Stimulated activated CD4-positive, alpha-beta T cell treated with anti-CD3 and anti-CD28 coated beads, Interleukin-1b, Interleukin-23, amount 100 ng/mL, for 24 hours (primary cell): ENCODE data around the gene GSK3A.

ENCODE experiments used
- DNase-seq, 4 experiments: peaks; one replicate each; pipeline ENCODE4 v3.0.0-alpha.2; 2020; ENCODE audit warnings: low read depth in 4 of 4, low spot score in 1 of 4

Gene GSK3A

GRCh38 chr19:42249769-42250168 is 7.4 kb upstream of the GSK3A start:
- no peak for DNase-seq

GRCh38 chr19:42249149-42249750 is 6.8 kb upstream of the GSK3A start:
- DNase-seq, result no peak

GRCh38 chr19:42248270-42249148 is 6.1 kb upstream of the GSK3A start:
- no peak for DNase-seq

GRCh38 chr19:42247640-42248199 is 5.3 kb upstream of the GSK3A start:
- no peak for DNase-seq

DNA sequence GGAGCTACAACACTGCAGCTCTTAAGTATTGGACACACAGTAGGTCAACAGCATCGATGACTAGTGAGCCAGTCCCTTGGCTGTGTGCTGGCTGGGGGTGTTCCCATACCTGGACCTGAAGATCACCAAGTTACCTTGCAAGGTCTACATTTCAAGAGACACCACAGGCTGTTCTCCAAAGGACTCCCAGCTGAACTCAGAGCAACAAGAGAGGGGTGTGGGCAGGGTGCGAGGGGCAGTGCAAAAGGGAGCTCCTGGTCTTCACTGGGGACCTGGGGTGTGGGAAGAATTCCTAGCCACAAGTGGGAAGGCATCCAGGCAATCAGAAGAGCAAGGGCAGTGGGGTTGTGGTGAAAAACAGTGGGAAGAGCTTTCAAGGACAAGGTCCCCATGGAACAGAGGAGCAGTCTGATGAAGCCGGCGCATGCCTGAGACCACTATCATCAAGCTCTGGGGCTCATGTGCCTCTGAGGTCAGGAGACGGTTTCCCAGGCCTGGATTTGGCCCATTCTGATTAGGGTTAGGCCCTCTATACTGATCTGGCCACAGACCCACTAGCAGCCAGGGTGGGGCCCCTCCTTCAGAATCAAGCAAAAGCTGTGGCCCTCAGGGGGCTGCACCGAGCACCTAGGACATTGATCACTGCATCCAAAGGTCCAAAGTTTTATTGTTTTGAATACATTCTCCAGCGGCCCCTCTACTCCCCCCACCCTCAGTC is 4.7 kb upstream of the GSK3A start:
- no peak for DNase-seq

- no peak for DNase-seq
Observed at GRCh38 chr19:42246143-42246921, 3.9 kb upstream of the GSK3A start.

DNA sequence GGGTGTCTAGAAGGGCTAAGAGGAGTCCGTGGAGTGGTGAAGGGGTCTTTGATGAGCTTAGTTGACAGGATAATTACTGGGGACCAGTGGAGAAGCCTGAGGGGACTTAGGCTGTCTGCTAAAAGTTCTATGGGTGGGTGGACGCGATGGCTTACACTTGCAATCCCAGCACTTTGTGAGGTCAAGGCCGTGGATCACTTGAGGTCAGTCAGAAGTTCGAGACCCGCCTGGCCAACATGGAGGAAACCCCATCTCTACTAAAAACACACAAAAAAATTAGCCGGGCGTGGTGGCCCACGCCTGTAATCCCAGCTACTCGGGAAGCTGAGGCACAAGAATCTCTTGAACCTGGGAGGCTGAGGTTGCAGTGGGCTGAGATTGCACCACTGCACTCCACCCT is 2.8 kb upstream of the GSK3A start:
- no peak for DNase-seq

DNA sequence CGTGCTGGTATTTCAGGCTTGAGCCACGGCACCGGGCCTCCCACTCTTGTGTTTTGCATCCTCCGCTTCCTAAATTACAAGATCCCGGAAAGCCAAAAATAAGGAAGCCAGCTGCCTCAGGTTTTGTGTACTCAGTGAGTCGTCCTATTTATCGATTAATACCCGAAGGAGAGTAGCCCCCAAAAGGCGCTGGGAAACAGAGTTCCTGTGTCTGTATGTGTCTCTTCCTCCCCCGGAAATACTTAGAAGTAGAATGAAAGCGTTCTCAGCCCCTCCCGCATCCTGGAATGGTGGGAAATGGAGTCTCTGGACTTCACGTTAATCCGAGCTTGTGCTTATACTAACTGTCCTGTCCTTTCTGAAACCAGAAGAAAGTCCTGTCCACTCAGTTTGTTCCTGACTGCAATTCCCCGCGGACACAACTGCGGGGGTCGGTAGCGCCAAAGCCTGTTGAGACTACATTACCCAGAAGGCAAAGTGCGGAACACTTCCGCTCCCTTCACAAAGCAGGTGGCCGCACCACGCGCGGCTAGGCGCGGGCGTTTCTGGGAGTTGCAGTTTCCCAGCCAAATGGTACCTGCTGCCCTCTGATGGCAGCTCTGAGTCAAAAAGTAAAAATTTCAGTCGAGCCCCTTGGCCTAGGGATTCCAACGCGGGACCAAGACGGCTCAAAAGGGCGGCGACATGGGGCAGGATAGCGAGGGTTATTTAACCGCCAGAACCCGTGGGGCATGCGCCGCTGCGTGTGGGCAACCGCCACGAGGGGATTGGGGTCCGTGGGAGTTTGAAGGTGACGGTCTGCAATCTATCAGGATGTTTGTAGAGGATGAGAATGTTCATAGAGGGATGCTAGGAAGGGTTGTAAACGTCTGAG is 2.2 kb upstream of the GSK3A start:
- DNase-seq, result peak; percentile 74 to 90 (median 84)

DNA sequence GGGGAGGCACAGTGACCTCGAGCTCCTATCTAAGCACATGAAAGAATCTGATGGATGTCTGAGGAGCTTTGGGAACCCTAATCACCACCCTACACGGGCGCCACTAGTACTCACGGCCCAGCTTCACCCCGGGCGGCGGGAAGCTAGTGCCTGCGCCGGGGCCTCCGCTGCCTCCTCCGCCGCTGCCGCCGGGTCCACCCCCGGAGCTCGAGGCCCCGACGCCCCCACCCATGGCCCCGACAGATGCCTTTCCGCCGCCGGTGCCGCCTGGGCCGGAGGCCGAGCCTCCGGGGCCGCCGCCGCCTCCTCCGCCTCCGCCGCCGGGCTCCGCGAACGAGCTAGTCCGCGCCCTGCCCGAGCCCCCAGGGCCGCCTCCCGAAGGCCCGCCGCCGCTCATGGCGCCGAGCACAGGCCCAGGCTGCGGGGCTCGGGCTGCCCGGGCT is 312 bp downstream of the GSK3A start:
- no peak for DNase-seq

- no peak for DNase-seq
Observed at GRCh38 chr19:42241279-42241678, 1.1 kb downstream of the GSK3A start.

- no peak for DNase-seq
Observed at GRCh38 chr19:42239544-42240220, 2.7 kb downstream of the GSK3A start.

DNA sequence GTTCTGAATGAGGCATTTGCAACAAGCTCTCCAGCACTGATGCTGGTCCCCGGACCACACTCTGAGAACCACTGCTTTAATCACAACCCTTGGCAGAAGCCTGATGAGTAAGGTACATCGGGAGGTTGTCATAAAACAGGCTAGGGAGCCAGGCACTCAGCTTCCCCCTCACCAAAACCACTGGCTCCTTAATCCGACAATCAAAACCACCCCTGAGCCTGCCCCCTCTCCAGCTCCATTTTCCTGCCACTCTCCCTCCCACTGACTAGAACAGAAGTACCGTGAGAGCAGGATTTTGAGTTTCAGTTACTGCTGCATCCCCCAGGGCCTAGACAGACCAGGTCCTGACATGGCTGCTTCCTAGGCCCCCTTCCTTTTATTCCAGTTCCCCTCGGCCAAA is 7.2 kb downstream of the GSK3A start:
- DNase-seq, result no peak

- DNase-seq, result no peak
Observed at GRCh38 chr19:42234364-42234763, 8.0 kb downstream of the GSK3A start.

DNA sequence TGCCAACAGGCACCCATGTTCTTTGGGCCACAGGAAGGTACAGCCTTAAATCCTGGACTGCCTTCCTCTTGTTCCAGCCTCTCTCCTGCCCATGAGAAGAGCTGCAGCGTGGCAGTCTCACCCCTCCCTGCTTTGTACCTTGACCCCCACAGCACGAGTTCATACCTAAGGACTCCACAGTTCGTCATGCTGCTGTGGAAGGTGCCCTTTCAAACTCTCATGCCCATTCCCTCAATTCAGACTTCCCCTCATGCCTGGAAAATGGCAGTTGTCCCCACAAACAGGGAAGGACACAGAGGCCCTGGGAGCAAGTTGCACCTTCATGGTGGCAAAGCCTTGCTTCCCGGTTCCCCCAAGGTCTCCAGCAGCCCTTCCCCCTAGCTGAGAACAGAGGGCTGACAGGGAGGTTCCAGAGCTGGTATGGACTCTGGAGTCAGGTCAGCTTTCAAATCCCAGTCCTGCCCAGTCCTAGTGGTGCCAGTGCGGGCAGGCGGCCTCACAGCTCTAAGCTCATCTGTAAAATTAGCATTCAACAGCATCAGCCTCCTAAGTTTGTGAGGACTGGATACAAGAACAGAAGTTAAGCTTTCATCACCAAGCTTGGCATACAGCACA is 8.6 kb downstream of the GSK3A start:
- no peak for DNase-seq

- DNase-seq, result no peak
Observed at GRCh38 chr19:42233106-42233505, 9.3 kb downstream of the GSK3A start.

DNA sequence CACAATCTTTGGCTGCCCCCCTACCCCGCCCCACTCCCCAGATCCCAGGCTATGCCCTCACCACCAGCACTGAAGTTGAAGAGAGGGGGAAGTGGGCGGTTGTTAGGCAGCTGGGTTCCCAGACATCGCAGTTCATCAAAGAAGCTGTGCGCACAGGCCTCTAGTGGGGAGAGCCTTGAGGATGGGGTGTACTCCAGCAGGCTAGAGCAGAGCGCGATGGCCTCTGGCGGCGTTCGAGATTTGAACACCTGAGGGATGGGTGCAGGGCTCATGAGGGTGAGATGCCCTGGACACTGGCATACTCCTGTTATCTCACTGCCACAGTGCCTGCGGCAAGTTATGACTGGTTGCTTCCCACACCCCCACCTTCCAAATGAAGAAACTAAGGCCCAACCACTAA is 10.0 kb downstream of the GSK3A start:
- no peak for DNase-seq

- no peak for DNase-seq
Observed at GRCh38 chr19:42230571-42230970, 11.8 kb downstream of the GSK3A start.

DNA sequence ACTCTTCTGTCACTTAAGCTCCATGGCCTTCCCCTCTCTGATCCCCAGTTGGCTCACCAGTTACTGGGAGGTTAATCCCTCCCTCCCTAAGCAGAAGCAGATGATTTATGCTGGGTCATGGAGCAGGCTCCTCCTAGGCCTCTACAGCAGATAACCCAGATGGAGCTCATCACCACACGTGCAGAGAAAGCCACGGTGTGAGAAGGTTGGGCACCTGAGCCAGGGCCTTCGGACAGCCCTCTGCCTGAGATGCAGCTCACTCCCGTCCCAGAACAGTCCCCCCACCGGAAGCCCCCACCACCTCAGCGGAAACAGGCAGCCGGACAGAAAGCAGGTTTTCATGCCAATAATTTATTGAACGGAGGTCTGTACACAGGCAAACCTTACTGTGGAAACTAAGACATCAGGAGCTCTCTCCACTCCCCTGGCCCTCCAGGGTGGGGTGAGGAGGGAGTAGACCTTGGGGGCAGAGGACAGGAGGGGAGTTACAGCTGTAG is 12.5 kb downstream of the GSK3A start:
- no peak for DNase-seq
